22Rv1 (cell line): ENCODE data around the gene DUSP22.

ENCODE experiments used
- ZFX ChIP-seq: fragments of 450-650 bp; IDR thresholded peaks from 2 replicates; pipeline ENCODE4 v1.6.1; 2017; ENCODE audit warnings: antibody characterized with exemption, borderline replicate concordance
- TF ChIP-seq, protein P1 (sequence below): fragments of 450-650 bp; IDR thresholded peaks from 2 replicates; pipeline ENCODE4 v1.5.1; 2017; ENCODE audit warnings: mild to moderate bottlenecking

GRCh38 chr6:277746-278145 is 14.5 kb upstream of the DUSP22 start:
- TF ChIP-seq, protein P1, sequence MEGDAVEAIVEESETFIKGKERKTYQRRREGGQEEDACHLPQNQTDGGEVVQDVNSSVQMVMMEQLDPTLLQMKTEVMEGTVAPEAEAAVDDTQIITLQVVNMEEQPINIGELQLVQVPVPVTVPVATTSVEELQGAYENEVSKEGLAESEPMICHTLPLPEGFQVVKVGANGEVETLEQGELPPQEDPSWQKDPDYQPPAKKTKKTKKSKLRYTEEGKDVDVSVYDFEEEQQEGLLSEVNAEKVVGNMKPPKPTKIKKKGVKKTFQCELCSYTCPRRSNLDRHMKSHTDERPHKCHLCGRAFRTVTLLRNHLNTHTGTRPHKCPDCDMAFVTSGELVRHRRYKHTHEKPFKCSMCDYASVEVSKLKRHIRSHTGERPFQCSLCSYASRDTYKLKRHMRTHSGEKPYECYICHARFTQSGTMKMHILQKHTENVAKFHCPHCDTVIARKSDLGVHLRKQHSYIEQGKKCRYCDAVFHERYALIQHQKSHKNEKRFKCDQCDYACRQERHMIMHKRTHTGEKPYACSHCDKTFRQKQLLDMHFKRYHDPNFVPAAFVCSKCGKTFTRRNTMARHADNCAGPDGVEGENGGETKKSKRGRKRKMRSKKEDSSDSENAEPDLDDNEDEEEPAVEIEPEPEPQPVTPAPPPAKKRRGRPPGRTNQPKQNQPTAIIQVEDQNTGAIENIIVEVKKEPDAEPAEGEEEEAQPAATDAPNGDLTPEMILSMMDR: no peak
- TF ChIP-seq ZFX: no peak
